DMS53 treated with DMSO at 0.1 percent for 48 hours (cell line): ENCODE measurements around the gene INIP.

Experiments used
- DNase-seq: peaks from one replicate; lab custom pipeline; 2025; ENCODE audit not compliant: unreplicated experiment; lab: John Stamatoyannopoulos, UW

INIP gene, protein sequence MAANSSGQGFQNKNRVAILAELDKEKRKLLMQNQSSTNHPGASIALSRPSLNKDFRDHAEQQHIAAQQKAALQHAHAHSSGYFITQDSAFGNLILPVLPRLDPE

DNA sequence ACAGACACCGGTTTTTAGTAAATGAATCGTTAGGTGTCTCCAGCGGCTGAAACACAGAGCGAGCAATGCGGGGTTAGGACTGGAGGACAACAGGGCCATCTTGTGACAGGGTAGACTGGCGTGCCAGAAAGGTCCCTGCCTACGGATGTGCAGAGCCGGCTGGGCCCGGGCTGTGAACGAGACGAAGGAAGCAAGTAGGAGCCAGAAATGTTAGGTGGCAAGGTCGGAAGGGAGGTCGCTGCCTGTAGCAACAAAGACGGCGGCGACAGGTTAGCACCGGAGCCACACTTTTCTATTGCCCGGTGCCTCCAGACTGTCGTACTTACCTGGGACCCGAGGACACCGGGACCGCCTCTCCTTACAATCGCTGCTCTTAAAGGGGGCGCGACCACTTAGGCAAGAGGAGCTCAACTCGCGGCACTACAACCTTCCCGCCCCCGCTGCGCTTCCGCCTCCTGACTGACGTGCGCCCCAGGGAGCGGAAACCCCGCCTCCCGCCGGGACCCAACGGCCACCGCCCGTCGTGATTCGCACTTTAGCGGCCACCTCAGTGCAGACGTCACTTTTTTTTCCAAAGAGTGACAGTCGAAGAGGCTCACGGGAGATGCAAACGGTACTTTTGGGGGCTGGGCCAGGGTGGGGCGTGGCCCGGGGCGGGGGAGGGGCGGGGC, at the start of gene INIP:
Gene INIP (minus strand): TSS at position 457 of the 671 bp plus-strand sequence. CDS start 1,632 bp downstream, outside the sequence.
- peak; percentile 89 for DNase-seq

- no peak for DNase-seq
These were observed 47.4 kb upstream of the INIP start for GRCh38 chr9:112765281-112765680.

DNA sequence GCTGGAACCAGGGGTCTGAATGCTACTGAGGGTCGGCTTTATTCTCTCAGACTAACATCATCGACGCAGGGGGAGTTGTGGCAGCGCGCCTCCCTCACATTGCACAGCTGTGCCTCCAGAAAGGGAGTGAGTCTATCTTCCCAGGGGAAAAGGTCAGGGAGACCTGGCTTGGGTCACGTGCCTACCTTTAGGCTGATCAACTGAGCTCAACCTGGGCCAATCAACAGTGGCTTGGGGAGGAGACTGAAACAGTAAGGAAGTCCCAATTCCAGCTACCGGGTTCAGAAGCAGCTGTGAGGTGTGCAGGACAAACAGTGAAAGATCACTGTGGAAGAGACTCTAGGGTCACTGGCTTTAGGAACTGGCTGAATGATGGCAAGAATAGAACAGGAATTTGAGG, 46.9 kb upstream of the INIP start:
- DNase-seq, result peak; percentile 78

- DNase-seq, result no peak
These were observed 46.4 kb upstream of the INIP start for GRCh38 chr9:112764344-112764743.

- no peak for DNase-seq
These were observed 45.0 kb upstream of the INIP start for GRCh38 chr9:112762726-112763518.

GRCh38 chr9:112761912-112762655, 44.2 kb upstream of the INIP start:
- no peak for DNase-seq

DNA sequence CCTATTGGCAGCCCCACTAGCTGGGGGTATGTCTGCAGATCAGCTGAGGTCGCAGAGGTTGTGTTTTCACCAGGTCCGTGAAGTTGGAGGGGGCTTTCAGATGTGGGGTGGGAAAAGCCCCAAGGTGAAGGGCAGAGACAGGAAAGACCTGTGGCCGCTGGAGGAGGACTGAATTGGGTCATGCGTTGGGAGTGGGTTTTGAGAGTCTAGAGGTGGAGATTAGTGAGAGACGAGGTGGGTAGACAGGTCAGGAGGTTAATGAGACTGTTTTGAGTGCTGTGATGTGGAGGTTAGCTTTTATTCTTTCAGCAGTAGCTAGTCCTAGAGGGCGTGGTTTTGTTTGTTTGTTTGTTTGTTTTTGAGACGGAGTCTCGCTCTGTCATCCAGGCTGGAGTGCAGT, 42.9 kb upstream of the INIP start:
- no peak for DNase-seq

DNA sequence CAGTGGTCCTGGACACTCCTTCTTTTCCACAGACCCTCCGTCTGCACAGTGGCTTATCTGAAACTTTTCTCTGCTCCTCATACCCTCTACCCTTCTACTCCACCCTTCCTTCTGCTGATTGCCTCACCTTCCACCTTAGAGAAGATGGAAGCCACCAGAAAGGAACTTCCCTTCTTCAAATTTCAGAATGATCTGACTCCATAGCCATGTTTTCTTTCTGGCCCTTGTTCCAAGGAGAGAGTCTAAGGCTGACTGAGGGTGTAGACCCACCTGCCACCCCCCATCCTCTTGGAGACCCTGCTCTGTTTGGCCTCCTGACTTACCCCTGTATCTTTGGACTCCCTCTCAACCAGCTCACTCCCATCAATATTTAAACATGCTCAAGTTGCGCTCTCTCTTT, 40.0 kb upstream of the INIP start:
- DNase-seq, result no peak

DNA sequence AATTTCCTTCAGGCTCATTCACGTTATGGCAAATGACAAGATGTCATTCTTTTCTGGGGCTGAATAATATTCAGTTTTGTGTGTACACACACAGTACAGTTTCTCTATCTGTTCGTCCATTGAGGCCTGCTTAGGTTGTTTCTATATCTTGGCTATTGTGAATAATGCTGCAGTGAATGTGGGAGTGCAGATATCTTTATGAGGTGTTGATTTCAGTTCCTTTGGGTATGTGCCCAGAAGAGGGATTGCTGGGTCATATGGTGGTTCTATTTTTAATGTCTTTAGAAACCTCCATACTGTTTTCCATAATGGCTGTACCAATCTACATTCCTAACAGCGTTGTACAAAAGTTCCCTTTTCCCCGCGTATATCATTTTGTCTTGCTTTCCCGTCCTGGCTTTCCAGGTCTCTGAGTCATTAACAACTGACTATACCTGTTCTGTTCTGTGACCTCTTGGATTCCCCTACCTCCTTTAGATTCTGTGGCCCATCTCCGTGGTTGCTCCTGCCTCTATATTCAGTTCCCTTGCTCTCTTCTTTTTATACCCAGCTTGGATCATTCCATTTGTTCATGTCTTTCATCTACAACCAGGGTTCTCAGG, 39.5 kb upstream of the INIP start:
- DNase-seq, result no peak

- no peak for DNase-seq
These were observed 37.8 kb upstream of the INIP start for GRCh38 chr9:112755675-112756074.

- no peak for DNase-seq
These were observed 37.1 kb upstream of the INIP start for GRCh38 chr9:112755016-112755427.

- no peak for DNase-seq
These were observed 36.7 kb upstream of the INIP start for GRCh38 chr9:112754578-112754977.

- no peak for DNase-seq
These were observed 35.8 kb upstream of the INIP start for GRCh38 chr9:112753725-112754124.

GRCh38 chr9:112752334-112753125, 34.6 kb upstream of the INIP start:
- DNase-seq, result no peak

- DNase-seq, result peak; percentile 43
These were observed 33.3 kb upstream of the INIP start for GRCh38 chr9:112751056-112751795.

- DNase-seq, result no peak
These were observed 32.8 kb upstream of the INIP start for GRCh38 chr9:112750764-112751055.

DNA sequence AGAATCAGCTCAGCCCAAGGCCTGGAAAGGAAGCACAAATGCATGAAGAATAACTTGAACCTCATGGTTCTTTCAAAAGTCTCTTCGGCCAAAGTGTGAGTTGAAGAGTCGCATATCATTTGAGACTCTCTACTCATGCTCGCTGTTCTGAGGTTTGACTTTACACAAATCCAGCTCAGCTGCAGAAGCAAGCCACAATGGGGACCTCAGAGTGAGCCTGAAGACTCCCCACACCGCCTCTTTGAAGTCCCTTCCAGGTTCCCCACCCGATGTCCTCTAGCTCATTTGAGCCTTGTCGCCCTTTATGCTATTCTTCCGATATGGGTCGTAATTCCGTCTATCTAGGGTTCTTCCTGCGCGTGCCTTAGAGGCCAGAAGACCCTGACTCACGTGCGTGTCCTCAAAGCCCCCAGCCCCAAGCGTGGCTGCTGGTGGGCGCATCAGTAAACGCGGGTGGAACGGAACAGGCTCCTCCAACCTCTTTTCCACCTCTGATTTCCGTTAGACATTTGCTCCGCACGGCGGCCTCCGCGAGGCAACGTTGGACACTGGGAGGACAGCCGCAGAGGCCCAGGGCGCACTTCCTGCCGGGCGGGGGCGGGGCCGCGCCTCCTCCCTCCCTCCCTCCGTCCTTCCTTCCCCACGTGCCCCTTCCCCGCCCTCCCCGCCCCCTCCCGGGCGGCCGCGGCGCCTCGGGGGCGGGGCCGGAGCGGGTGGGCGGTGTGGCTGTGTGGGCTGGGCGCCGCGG, 32.3 kb upstream of the INIP start, which contains the start of gene SNX30:
Gene SNX30 (plus strand): TSS at position 745 of the 748 bp plus-strand sequence. CDS start 242 bp downstream, outside the sequence.
- peak; percentile 42 for DNase-seq

DNA sequence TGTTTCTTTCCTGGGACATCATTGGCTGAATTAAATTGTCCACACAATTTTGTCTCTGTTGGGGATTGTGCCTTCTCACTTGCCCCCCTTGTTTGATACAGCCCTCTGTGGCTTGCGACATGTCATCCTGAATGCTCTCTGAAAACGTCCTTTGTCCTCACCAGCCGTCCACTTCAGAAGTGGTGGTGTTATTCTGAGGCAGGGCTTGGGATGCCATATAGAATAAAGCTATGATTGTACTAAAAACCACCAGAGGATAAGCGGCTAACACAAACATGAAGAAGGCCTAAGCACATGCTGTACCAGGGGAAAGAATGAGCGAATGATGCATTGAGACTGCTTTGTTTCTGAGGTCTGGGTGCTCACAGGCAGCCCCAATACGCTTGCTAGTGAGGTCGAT, 29.2 kb upstream of the INIP start:
- no peak for DNase-seq

DNA sequence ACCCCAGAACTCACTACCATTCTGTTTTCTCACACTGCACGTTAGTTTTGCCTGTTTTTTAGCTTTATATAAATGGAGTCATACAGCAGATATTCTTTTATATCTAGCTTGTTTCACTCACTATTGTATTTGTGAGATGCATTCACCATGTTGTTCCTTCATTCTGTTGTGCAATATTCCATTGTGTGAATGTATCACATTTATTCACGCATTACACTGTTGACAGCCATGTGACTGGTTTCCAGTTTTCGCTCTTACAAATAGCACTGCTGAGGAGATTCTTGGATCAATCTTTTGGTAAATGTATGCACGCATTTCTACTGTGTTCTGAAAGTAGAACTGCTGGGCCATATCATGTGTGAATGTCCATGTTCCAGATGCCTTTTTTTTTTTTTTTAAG, 26.3 kb upstream of the INIP start:
- no peak for DNase-seq
